ENCODE data around the gene GUK1. TPM values are rescaled to one million over a fixed set of nuclear protein-coding genes. Genes with fewer than 3 reads are reported as not detected.

Gene GUK1
- total and polyA plus RNA-seq, 2 experiments from 2014 or later, result 87.5 to 121 TPM

- Mint-ChIP-seq H3K27ac (no peak overlapping the region), H3K4me3 (no peak overlapping the region), H3K9me3 (peaks cover 11% of the 10 kb centered on the region), H3K4me1 (peaks cover 9% of the 10 kb centered on the region), H3K36me3 (ENCODE audit: low read depth) (peaks cover 59% of the 10 kb centered on the region), H3K27me3 (ENCODE audit: insufficient read depth, low read depth, poor library complexity) (peaks cover 11% of the 10 kb centered on the region)
- TF ChIP-seq EZH2 (IDR thresholded peaks at IDR 0.05; ENCODE audit: low read depth, unreplicated experiment) (no peak), POLR2AphosphoS5 (IDR thresholded peaks at IDR 0.05; ENCODE audit: low read depth) (no peak), ZNF462 (CRISPR knock-in tag; IDR thresholded peaks at IDR 0.05) (no peak), ZNF114 (CRISPR knock-in tag; IDR thresholded peaks at IDR 0.05) (no peak), REST (IDR thresholded peaks at IDR 0.05; ENCODE audit: unreplicated experiment) (no peak), STAT1 (IDR thresholded peaks at IDR 0.05; ENCODE audit: unreplicated experiment) (no peak), ETS1 (IDR thresholded peaks at IDR 0.05) (no peak), CTCF (conservative IDR thresholded peaks at IDR 0.05; ENCODE audit: low read depth in 2 of 2) (no peak), NANOG (IDR thresholded peaks at IDR 0.05; ENCODE audit: borderline replicate concordance) (no peak), EZH2phosphoT487 (IDR thresholded peaks at IDR 0.05; ENCODE audit: unreplicated experiment) (no peak), CREB1 (CRISPR knock-in tag; IDR thresholded peaks at IDR 0.05; ENCODE audit: low read depth) (no peak), JUNB (IDR thresholded peaks at IDR 0.05; ENCODE audit: unreplicated experiment) (no peak), ZNF331 (CRISPR knock-in tag; IDR thresholded peaks at IDR 0.05; ENCODE audit: low read depth) (no peak)
- no peaks in the 10 kb centered on the region for H3K27me3 ChIP-seq (ENCODE audit: insufficient read depth)
- H3K4me2 ChIP-seq, result no peak overlapping the region
- DNase-seq (ENCODE audit: low spot score) (no peak), ATAC-seq (no peak)
- no peaks in the 10 kb centered on the region for H3F3A ChIP-seq (replicated peaks; ENCODE audit: low read depth)
- peaks cover 69% of the 10 kb centered on the region for H4K20me1 ChIP-seq (replicated peaks; ENCODE audit: insufficient read depth)
- no peaks in the 10 kb centered on the region for H3K4me1 ChIP-seq (ENCODE audit: insufficient read depth)
- no peak overlapping the region for H3K4me3 ChIP-seq
- no peaks in the 10 kb centered on the region for H3K9me2 ChIP-seq (ENCODE audit: insufficient read depth)
- H2AFZ ChIP-seq, result no peak overlapping the region
- H3K36me3 ChIP-seq (ENCODE audit: insufficient read depth), result peaks cover 3% of the 10 kb centered on the region; the same call in 1 of the 2 replicates
- no peak overlapping the region for H3K27ac ChIP-seq (ENCODE audit: low read depth)
- H3K79me2 ChIP-seq (replicated peaks; ENCODE audit: insufficient read depth), result peaks cover 74% of the 10 kb centered on the region
These were observed 45.6 kb upstream of the GUK1 start for GRCh38 chr1:228094432-228095016.

Data from GM23338 (cell line).